ENCODE measurements around the gene SLC39A2.

- TF ChIP-seq CTCF (IDR thresholded peaks at IDR 0.05; ENCODE audit: poor library complexity) = peak; percentile 78
- TF ChIP-seq EZH2 (IDR thresholded peaks at IDR 0.05; ENCODE audit: borderline replicate concordance) = no peak
- no peak for TF ChIP-seq EZH2phosphoT487 (IDR thresholded peaks at IDR 0.05; ENCODE audit: low read depth, severe bottlenecking, unreplicated experiment)
These were observed 40.7 kb downstream of the SLC39A2 start for GRCh38 chr14:21039585-21040369.
